ENCODE results near the gene RAB17.

The RAB17 gene

GRCh38 chr2:237575869-237576862 lies 14.4 kb downstream of the RAB17 start:
- DNase-seq: no peak

- DNase-seq: no peak
Observed at GRCh38 chr2:237574894-237575868, 15.4 kb downstream of the RAB17 start.

- no peak for DNase-seq
Observed at GRCh38 chr2:237574467-237574866, 16.1 kb downstream of the RAB17 start.

- DNase-seq: no peak
Observed at GRCh38 chr2:237573721-237574415, 16.7 kb downstream of the RAB17 start.

GRCh38 chr2:237572742-237573101 lies 17.8 kb downstream of the RAB17 start:
- DNase-seq: no peak

- no peak for DNase-seq
Observed at GRCh38 chr2:237572021-237572741, 18.4 kb downstream of the RAB17 start.

- DNase-seq: no peak
Observed at GRCh38 chr2:237571551-237571950, 19.0 kb downstream of the RAB17 start.

GRCh38 chr2:237570776-237571335 lies 19.7 kb downstream of the RAB17 start:
- no peak for DNase-seq

GRCh38 chr2:237569896-237570295 lies 20.6 kb downstream of the RAB17 start:
- DNase-seq: no peak

GRCh38 chr2:237569041-237569440 lies 21.5 kb downstream of the RAB17 start:
- no peak for DNase-seq

GRCh38 chr2:237568121-237568660 lies 22.3 kb downstream of the RAB17 start:
- no peak for DNase-seq

- no peak for DNase-seq
Observed at GRCh38 chr2:237567276-237568029, 23.1 kb downstream of the RAB17 start.

- DNase-seq: no peak
Observed at GRCh38 chr2:237566401-237567235, 23.9 kb downstream of the RAB17 start, which contains the start of gene PRLH. Gene PRLH (plus strand): TSS chr2:237566574. CDS start chr2:237566574, 0 bp downstream.

GRCh38 chr2:237565974-237566373 lies 24.6 kb downstream of the RAB17 start:
- no peak for DNase-seq

- DNase-seq: no peak
Observed at GRCh38 chr2:237564526-237565131, 25.9 kb downstream of the RAB17 start.

GRCh38 chr2:237563816-237564215 lies 26.7 kb downstream of the RAB17 start:
- no peak for DNase-seq

- no peak for DNase-seq
Observed at GRCh38 chr2:237561221-237561620, 29.3 kb downstream of the RAB17 start.

GRCh38 chr2:237558961-237559641 lies 31.4 kb downstream of the RAB17 start:
- no peak for DNase-seq

- DNase-seq: no peak
Observed at GRCh38 chr2:237557633-237558015, 32.9 kb downstream of the RAB17 start.

Data from SIG-M5 (cell line).